ENCODE results near the gene MPL.

The MPL gene

DNA sequence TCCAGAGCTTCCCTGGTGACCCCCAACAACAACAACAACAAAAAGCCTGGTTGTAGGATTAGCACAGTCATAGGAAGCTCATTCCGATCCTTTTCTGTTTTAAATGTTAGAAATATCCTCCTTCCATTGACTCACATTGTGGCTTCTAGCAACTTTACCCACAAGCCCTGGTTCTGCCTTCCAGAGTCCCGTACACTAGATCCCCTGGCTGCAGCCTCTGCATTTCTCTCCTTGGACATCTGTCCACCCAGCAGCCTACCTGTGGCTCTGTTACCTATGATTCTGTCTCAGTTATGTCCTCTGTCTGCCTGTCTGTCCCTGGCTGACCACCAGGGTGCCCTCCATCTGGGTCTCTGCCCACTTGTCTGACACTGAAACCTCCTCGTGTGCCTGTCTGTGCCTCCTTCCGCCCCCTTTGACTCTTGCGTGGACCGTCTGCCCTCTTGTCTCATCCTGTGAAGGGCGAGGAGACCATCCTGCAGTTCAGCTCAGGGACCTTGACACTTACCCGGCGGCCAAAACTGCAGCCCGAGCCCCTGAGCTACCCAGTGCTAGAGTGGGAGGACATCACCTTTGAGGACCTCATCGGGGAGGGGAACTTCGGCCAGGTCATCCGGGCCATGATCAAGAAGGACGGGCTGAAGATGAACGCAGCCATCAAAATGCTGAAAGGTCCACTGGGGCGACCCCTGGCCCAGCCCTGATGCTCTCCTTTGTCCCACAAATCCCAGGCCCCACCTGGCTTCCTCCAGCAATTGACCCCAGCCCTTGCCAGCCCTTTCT is 20.7 kb upstream of the MPL start:
- Histone ChIP-seq H3K36me3 (ENCODE audit: control insufficient read depth, insufficient read depth, low read length, severe bottlenecking) (no peaks in the 10 kb centered on the region), H3K27me3 (replicated peaks; ENCODE audit: control insufficient read depth, insufficient read depth, low read length) (no peaks in the 10 kb centered on the region), H3K4me3 (ENCODE audit: low read length) (peak overlapping the region; percentile 24), H3K9ac (ENCODE audit: low read length) (peak overlapping the region; percentile 66), H3K4me1 (ENCODE audit: control insufficient read depth, insufficient read depth, low read length) (peaks cover 37% of the 10 kb centered on the region), H3K9me3 (ENCODE audit: control insufficient read depth, low read length) (no peaks in the 10 kb centered on the region)
- no peak for DNase-seq (ENCODE audit: low read depth)

DNA sequence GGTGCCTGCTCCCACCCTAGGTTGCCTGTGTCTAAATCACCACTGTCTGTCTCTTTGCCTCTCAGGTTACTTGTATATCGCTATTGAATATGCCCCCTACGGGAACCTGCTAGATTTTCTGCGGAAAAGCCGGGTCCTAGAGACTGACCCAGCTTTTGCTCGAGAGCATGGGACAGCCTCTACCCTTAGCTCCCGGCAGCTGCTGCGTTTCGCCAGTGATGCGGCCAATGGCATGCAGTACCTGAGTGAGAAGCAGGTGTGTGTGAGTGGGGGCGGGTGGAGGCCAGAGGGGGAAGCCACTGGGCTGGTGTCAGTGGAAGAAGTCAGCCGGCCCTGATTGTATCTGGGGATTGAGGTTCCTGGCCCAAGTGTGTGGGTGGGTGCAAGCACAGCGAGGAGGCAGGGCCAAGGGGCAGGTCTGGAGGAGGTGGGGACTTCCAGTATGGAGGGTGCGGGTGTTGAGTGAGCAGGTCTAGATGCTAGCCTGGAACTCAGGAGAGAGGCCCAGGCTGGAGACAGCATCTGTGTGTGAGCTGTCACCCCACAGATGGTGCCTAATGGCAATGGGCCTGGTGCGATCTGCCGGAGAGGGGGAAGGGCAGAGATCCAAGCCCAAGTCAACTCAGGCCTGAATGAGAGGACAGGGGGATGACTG is 19.7 kb upstream of the MPL start:
- Histone ChIP-seq H3K9ac (ENCODE audit: low read length) (no peak overlapping the region), H3K4me1 (ENCODE audit: control insufficient read depth, insufficient read depth, low read length) (peaks cover 37% of the 10 kb centered on the region), H3K27me3 (replicated peaks; ENCODE audit: control insufficient read depth, insufficient read depth, low read length) (no peaks in the 10 kb centered on the region), H3K36me3 (ENCODE audit: control insufficient read depth, insufficient read depth, low read length, severe bottlenecking) (no peaks in the 10 kb centered on the region), H3K4me3 (ENCODE audit: low read length) (no peak overlapping the region), H3K9me3 (ENCODE audit: control insufficient read depth, low read length) (no peaks in the 10 kb centered on the region)
- no peak for DNase-seq (ENCODE audit: low read depth)

DNA sequence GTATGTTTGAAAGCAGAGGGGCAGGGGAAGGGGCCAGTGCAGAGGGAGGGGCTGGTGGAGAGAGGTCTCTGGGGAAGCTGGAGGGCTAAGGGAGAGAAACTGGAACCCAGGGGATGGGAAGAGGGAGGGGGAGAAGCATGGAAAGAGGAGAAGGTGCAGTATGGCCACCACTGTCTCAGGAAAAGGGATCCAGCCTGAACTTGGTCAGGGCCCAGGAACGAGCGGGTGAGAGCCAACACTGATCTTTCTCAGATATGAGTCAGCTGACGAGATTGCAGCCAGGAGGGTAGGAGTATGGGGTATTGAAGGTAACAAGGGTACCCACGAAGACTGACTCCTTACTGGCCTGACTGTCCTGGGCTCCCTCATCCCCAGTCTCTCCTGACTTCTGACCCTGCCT is 18.8 kb upstream of the MPL start:
- no peaks in the 10 kb centered on the region for H3K9me3 ChIP-seq (ENCODE audit: control insufficient read depth, low read length)
- no peak overlapping the region for H3K4me3 ChIP-seq (ENCODE audit: low read length)
- no peaks in the 10 kb centered on the region for H3K36me3 ChIP-seq (ENCODE audit: control insufficient read depth, insufficient read depth, low read length, severe bottlenecking)
- no peak overlapping the region for H3K9ac ChIP-seq (ENCODE audit: low read length)
- no peaks in the 10 kb centered on the region for H3K27me3 ChIP-seq (replicated peaks; ENCODE audit: control insufficient read depth, insufficient read depth, low read length)
- DNase-seq (ENCODE audit: low read depth): no peak
- H3K4me1 ChIP-seq (ENCODE audit: control insufficient read depth, insufficient read depth, low read length): peaks cover 37% of the 10 kb centered on the region

DNA sequence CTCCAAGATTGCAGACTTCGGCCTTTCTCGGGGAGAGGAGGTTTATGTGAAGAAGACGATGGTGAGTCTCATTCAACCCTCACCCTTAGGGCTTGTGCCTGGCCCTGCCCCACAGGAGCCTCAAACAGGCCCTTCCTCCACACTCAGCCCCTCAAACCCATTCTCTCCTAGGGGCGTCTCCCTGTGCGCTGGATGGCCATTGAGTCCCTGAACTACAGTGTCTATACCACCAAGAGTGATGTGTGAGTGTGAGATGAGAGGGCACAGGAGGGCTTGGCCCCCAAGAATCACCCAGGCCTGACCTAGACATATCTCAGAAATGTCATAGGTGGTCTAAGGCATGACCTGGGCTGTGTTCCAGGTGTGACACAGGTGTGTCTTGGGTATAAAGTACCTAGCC is 18.3 kb upstream of the MPL start:
- H3K27me3 ChIP-seq (replicated peaks; ENCODE audit: control insufficient read depth, insufficient read depth, low read length): no peaks in the 10 kb centered on the region
- DNase-seq (ENCODE audit: low read depth): no peak
- H3K36me3 ChIP-seq (ENCODE audit: control insufficient read depth, insufficient read depth, low read length, severe bottlenecking): no peaks in the 10 kb centered on the region
- H3K4me1 ChIP-seq (ENCODE audit: control insufficient read depth, insufficient read depth, low read length): peaks cover 37% of the 10 kb centered on the region
- H3K9ac ChIP-seq (ENCODE audit: low read length): no peak overlapping the region
- H3K4me3 ChIP-seq (ENCODE audit: low read length): no peak overlapping the region
- H3K9me3 ChIP-seq (ENCODE audit: control insufficient read depth, low read length): peaks cover under 1% of the 10 kb centered on the region

DNA sequence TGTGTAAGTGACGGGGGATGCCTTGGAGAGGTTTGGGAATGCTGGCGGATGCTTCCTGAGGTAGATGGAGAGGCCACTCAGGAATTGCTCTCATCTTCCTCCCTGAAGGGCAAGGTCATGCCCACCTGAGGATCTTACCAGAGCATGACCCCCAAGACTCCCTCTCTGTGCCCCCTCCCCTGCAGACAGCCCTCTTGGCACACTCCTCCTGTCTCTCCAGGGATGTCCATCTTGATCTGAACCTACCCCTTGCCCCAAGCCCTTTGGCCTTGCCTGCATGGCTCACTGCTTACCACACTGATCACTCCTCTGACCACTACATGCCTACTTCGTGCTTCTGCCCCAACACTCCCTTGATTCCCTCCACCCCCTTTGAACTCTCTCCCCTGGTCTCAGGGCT is 17.9 kb upstream of the MPL start:
- peaks cover 37% of the 10 kb centered on the region for H3K4me1 ChIP-seq (ENCODE audit: control insufficient read depth, insufficient read depth, low read length)
- H3K9me3 ChIP-seq (ENCODE audit: control insufficient read depth, low read length): peaks cover 5% of the 10 kb centered on the region
- H3K9ac ChIP-seq (ENCODE audit: low read length): no peak overlapping the region
- no peak for DNase-seq (ENCODE audit: low read depth)
- H3K27me3 ChIP-seq (replicated peaks; ENCODE audit: control insufficient read depth, insufficient read depth, low read length): no peaks in the 10 kb centered on the region
- H3K4me3 ChIP-seq (ENCODE audit: low read length): no peak overlapping the region
- H3K36me3 ChIP-seq (ENCODE audit: control insufficient read depth, insufficient read depth, low read length, severe bottlenecking): no peaks in the 10 kb centered on the region

DNA sequence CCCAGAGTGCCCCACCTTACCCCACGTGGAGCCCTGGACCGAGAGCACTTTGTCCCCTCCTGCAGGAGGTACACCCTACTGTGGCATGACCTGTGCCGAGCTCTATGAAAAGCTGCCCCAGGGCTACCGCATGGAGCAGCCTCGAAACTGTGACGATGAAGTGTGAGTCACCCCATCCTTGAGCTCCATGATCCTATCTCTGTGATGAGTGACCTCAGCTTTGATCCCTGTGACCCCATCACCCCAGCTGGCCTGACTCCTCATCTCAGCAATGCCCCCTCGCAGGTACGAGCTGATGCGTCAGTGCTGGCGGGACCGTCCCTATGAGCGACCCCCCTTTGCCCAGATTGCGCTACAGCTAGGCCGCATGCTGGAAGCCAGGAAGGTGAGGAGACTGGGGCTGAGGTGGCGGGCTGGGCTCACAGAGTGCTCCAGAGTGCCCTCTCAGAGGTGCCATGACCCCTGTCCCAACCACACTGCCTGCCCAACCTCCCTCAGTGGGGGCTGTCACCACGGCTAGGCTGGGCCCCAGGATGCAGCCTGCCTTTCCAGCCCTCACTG is 16.2 kb upstream of the MPL start:
- Histone ChIP-seq H3K4me1 (ENCODE audit: control insufficient read depth, insufficient read depth, low read length) (peaks cover 26% of the 10 kb centered on the region), H3K9ac (ENCODE audit: low read length) (no peak overlapping the region), H3K27me3 (replicated peaks; ENCODE audit: control insufficient read depth, insufficient read depth, low read length) (no peaks in the 10 kb centered on the region), H3K9me3 (ENCODE audit: control insufficient read depth, low read length) (peaks cover 18% of the 10 kb centered on the region), H3K36me3 (ENCODE audit: control insufficient read depth, insufficient read depth, low read length, severe bottlenecking) (no peaks in the 10 kb centered on the region), H3K4me3 (ENCODE audit: low read length) (no peak overlapping the region)
- DNase-seq (ENCODE audit: low read depth): no peak

DNA sequence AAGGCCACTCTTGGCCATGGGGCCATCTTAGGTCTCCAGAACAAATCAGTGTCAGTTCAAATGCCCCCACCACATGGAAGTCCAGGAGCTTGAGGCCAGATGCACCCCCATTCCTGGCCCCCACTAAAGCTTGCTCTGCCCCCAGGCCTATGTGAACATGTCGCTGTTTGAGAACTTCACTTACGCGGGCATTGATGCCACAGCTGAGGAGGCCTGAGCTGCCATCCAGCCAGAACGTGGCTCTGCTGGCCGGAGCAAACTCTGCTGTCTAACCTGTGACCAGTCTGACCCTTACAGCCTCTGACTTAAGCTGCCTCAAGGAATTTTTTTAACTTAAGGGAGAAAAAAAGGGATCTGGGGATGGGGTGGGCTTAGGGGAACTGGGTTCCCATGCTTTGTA is 15.1 kb upstream of the MPL start:
- Histone ChIP-seq H3K36me3 (ENCODE audit: control insufficient read depth, insufficient read depth, low read length, severe bottlenecking) (no peaks in the 10 kb centered on the region), H3K4me1 (ENCODE audit: control insufficient read depth, insufficient read depth, low read length) (peaks cover 15% of the 10 kb centered on the region), H3K27me3 (replicated peaks; ENCODE audit: control insufficient read depth, insufficient read depth, low read length) (no peaks in the 10 kb centered on the region), H3K4me3 (ENCODE audit: low read length) (no peak overlapping the region), H3K9ac (ENCODE audit: low read length) (no peak overlapping the region), H3K9me3 (ENCODE audit: control insufficient read depth, low read length) (peaks cover 18% of the 10 kb centered on the region)
- no peak for DNase-seq (ENCODE audit: low read depth)

DNA sequence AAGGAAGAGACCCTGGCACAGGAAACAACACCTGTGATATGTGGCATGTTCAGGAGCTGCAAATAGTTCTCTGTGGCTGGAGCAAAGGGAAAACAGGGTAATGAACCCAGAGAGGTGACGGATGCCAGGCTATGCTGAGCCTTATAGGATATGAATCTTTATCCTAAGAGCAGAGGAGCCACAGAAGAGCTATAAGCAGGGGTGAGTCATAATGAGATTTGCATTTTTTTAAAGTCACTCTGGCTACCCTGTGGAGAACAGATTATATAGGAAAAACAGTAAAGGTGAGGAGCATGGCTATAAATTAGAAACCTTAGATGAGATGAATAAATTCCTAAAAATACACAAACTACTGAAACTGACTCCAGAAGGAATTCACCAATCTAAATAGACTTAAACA is 12.8 kb upstream of the MPL start:
- H3K36me3 ChIP-seq (ENCODE audit: control insufficient read depth, insufficient read depth, low read length, severe bottlenecking): no peaks in the 10 kb centered on the region
- DNase-seq (ENCODE audit: low read depth): no peak
- H3K4me1 ChIP-seq (ENCODE audit: control insufficient read depth, insufficient read depth, low read length): peaks cover 2% of the 10 kb centered on the region
- no peak overlapping the region for H3K9ac ChIP-seq (ENCODE audit: low read length)
- no peak overlapping the region for H3K4me3 ChIP-seq (ENCODE audit: low read length)
- H3K27me3 ChIP-seq (replicated peaks; ENCODE audit: control insufficient read depth, insufficient read depth, low read length): no peaks in the 10 kb centered on the region
- H3K9me3 ChIP-seq (ENCODE audit: control insufficient read depth, low read length): peaks cover 27% of the 10 kb centered on the region

DNA sequence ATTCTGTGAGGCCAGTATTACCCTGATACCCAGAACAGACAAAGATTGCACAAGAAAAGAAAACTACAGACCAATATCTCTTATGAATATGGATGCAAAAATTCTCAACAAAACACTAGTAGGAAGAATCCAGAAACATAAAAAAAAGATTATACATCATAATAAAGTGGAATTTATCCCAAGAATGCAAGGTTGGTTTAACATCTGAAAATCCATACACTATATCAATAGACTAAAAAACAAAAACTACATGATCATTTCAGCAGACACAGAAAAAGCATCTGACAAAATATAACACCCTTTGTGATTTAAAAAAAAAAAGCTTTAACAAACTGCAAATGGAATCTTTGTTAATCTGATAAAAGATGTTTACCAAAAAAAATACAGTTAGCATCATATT is 12.2 kb upstream of the MPL start:
- DNase-seq (ENCODE audit: low read depth): no peak
- Histone ChIP-seq H3K9me3 (ENCODE audit: control insufficient read depth, low read length) (peaks cover 27% of the 10 kb centered on the region), H3K27me3 (replicated peaks; ENCODE audit: control insufficient read depth, insufficient read depth, low read length) (no peaks in the 10 kb centered on the region), H3K9ac (ENCODE audit: low read length) (no peak overlapping the region), H3K36me3 (ENCODE audit: control insufficient read depth, insufficient read depth, low read length, severe bottlenecking) (no peaks in the 10 kb centered on the region), H3K4me3 (ENCODE audit: low read length) (no peak overlapping the region), H3K4me1 (ENCODE audit: control insufficient read depth, insufficient read depth, low read length) (peaks cover 8% of the 10 kb centered on the region)

DNA sequence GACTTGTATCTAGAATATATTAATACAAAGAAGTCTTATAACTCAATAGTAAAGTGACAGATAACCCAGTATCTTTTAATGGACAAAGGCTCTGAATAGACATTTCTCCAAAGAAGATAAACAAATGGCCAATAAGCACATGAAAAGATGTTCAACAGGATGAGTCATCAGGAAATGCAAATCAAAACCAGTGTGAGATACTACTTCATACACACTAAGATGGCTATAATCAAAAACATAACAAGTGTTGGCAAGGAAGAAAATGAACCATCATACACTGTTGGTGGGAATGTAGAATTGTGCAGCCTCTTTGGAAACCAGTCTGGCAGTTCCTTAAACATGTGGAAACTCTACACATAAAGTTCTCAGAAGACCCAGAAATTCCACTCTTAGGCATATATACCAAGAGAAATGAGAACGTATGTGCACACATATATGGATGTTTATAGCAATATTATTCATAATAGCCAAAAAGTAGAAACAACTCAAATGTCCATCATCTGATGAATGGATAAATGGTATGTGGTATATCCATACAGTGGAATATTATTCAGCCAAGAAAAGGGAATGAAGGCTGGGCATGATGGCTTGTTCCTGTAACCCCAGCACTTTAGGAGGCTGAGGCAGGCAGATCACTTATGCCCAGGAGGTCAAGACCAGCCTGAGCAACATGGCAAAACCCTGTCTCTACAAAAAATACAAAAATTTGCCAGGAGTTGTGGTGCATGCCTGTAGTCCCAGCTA is 9.9 kb upstream of the MPL start:
- Histone ChIP-seq H3K27me3 (replicated peaks; ENCODE audit: control insufficient read depth, insufficient read depth, low read length) (no peaks in the 10 kb centered on the region), H3K36me3 (ENCODE audit: control insufficient read depth, insufficient read depth, low read length, severe bottlenecking) (no peaks in the 10 kb centered on the region), H3K4me3 (ENCODE audit: low read length) (no peak overlapping the region), H3K4me1 (ENCODE audit: control insufficient read depth, insufficient read depth, low read length) (peaks cover 11% of the 10 kb centered on the region), H3K9me3 (ENCODE audit: control insufficient read depth, low read length) (peaks cover 27% of the 10 kb centered on the region), H3K9ac (ENCODE audit: low read length) (no peak overlapping the region)
- DNase-seq (ENCODE audit: low read depth): no peak

Data from adipocyte (in vitro differentiated cells).